HG03558 (cell line): ENCODE results near the gene SCN2A.
"Not testable (repeated sequence)": the region's sequence is repeated elsewhere in the genome, so short reads cannot be mapped to it uniquely, and the experiment has no call there.

ENCODE experiments used
- ATAC-seq: cut with Tn5 transposase; IDR thresholded peaks from one replicate; pipeline ENCODE4 v1.9.1; 2021; ENCODE audit warnings: moderate number of reproducible peaks; ENCODE audit not compliant: unreplicated experiment; ENCODE audit errors: extremely low read depth

The SCN2A gene

GRCh38 chr2:165307317-165307716, 68.1 kb downstream of the SCN2A start:
- no peak for ATAC-seq

- no peak for ATAC-seq
Observed at GRCh38 chr2:165311949-165312348, 72.7 kb downstream of the SCN2A start.

- ATAC-seq = no peak
Observed at GRCh38 chr2:165312999-165313398, 73.8 kb downstream of the SCN2A start.

GRCh38 chr2:165313509-165313908, 74.3 kb downstream of the SCN2A start:
- ATAC-seq = no peak

- ATAC-seq = no peak
Observed at GRCh38 chr2:165328272-165328671, 89.1 kb downstream of the SCN2A start.

GRCh38 chr2:165344276-165344675, 105.1 kb downstream of the SCN2A start:
- not testable (repeated sequence) for ATAC-seq

GRCh38 chr2:165348441-165348840, 109.2 kb downstream of the SCN2A start:
- ATAC-seq = no peak

- no peak for ATAC-seq
Observed at GRCh38 chr2:165349181-165349580, 110.0 kb downstream of the SCN2A start.

- ATAC-seq = peak; percentile 92
Observed at GRCh38 chr2:165357758-165358157, 118.5 kb downstream of the SCN2A start.

GRCh38 chr2:165361514-165361913, 122.3 kb downstream of the SCN2A start:
- ATAC-seq = no peak

- ATAC-seq = no peak
Observed at GRCh38 chr2:165369131-165369897, 130.1 kb downstream of the SCN2A start.

- no peak for ATAC-seq
Observed at GRCh38 chr2:165369898-165370296, 130.7 kb downstream of the SCN2A start.

- no peak for ATAC-seq
Observed at GRCh38 chr2:165371356-165371755, 132.1 kb downstream of the SCN2A start.

- no peak for ATAC-seq
Observed at GRCh38 chr2:165373278-165374010, 134.2 kb downstream of the SCN2A start.

GRCh38 chr2:165376571-165376975, 137.4 kb downstream of the SCN2A start:
- no peak for ATAC-seq

- no peak for ATAC-seq
Observed at GRCh38 chr2:165382362-165382761, 143.1 kb downstream of the SCN2A start.

- ATAC-seq = no peak
Observed at GRCh38 chr2:165390875-165391274, 151.7 kb downstream of the SCN2A start.

GRCh38 chr2:165391791-165392190, 152.6 kb downstream of the SCN2A start:
- ATAC-seq = no peak

- ATAC-seq = not testable (repeated sequence)
Observed at GRCh38 chr2:165398603-165399002, 159.4 kb downstream of the SCN2A start.

- ATAC-seq = no peak
Observed at GRCh38 chr2:165401285-165401852, 162.2 kb downstream of the SCN2A start.

GRCh38 chr2:165402162-165402561, 162.9 kb downstream of the SCN2A start:
- ATAC-seq = no peak
